AG08396 (cell line): ENCODE measurements around the gene ZNF350.
"Not testable (repeated sequence)": the region's sequence is repeated elsewhere in the genome, so short reads cannot be mapped to it uniquely, and the experiment has no call there.

ENCODE experiments used
- DNase-seq: peaks from one replicate; pipeline ENCODE4 v3.0.0; 2012; ENCODE audit warnings: low spot score, mixed read lengths

Gene ZNF350

GRCh38 chr19:51971624-51972023 is 15.0 kb downstream of the ZNF350 start:
- no peak for DNase-seq

GRCh38 chr19:51970718-51971117 is 15.9 kb downstream of the ZNF350 start:
- DNase-seq = no peak

GRCh38 chr19:51965583-51965982 is 21.1 kb downstream of the ZNF350 start:
- no peak for DNase-seq

GRCh38 chr19:51960621-51961233 is 25.9 kb downstream of the ZNF350 start:
- not testable (repeated sequence) for DNase-seq

GRCh38 chr19:51959791-51960190 is 26.8 kb downstream of the ZNF350 start:
- DNase-seq = peak; percentile 20

- not testable (repeated sequence) for DNase-seq
Measured at GRCh38 chr19:51957846-51958245, 28.8 kb downstream of the ZNF350 start.

- peak; percentile 79 for DNase-seq
Measured at GRCh38 chr19:51948975-51949374, 37.7 kb downstream of the ZNF350 start.

- no peak for DNase-seq
Measured at GRCh38 chr19:51946602-51947001, 40.0 kb downstream of the ZNF350 start.

- DNase-seq = no peak
Measured at GRCh38 chr19:51944798-51945552, 41.7 kb downstream of the ZNF350 start.

- no peak for DNase-seq
Measured at GRCh38 chr19:51938936-51939335, 47.7 kb downstream of the ZNF350 start.

- no peak for DNase-seq
Measured at GRCh38 chr19:51931921-51932320, 54.7 kb downstream of the ZNF350 start.

- DNase-seq = no peak
Measured at GRCh38 chr19:51927859-51928258, 58.8 kb downstream of the ZNF350 start.

GRCh38 chr19:51926784-51927741 is 59.6 kb downstream of the ZNF350 start, which contains the start of gene ZNF613:
Gene ZNF613, plus strand, starts transcription at chr19:51927472. Its CDS starts 8,749 bp downstream, at chr19:51936221.
- DNase-seq = peak; percentile 86

- no peak for DNase-seq
Measured at GRCh38 chr19:51926426-51926783, 60.2 kb downstream of the ZNF350 start.

- DNase-seq = no peak
Measured at GRCh38 chr19:51921949-51922348, 64.7 kb downstream of the ZNF350 start.

- no peak for DNase-seq
Measured at GRCh38 chr19:51919606-51920005, 67.0 kb downstream of the ZNF350 start.

GRCh38 chr19:51916167-51916566 is 70.5 kb downstream of the ZNF350 start:
- DNase-seq = no peak

GRCh38 chr19:51915324-51915867 is 71.2 kb downstream of the ZNF350 start:
- DNase-seq = no peak
